Measurements from ENCODE around the gene POTEJ.
"Not testable (repeated sequence)": the region's sequence is repeated elsewhere in the genome, so short reads cannot be mapped to it uniquely, and the experiment has no call there.

The POTEJ gene

DNA sequence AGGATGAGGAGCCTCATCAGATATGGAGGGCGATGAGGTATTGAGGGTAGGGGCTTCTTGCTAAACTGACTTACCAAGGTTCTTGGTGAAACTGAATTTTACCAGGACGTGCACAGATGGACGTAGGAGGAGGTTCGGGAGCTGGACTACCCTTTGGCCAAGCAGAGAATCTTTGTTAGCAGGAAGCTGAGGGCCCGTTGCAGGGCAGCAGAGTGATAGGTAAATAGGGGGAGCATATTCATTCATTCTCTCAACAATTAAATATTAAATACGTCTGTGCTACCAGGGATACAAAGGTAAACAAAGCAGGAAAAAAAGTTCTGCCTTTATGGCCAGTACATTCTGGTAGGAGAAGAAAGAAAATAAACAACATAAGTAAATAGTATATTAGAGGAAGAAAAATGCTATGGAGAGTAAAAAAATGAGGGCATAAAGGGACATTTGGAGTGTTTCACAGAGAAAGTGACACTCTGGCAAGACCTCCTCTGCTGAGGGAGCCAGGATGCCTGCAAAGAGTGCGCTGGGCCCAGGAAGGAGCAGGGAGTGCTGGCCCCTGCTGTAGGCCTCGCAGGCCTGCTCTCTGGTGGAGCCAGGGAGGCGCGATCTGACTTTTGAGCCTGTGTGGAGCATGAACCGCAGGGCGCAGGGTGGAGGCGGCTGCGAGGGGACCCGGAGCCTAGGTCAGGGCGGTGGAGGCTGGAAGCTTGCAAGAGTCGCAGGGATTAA, 2.8 kb upstream of the POTEJ start:
- not testable (repeated sequence) for DNase-seq (ENCODE audit: low read depth)

DNA sequence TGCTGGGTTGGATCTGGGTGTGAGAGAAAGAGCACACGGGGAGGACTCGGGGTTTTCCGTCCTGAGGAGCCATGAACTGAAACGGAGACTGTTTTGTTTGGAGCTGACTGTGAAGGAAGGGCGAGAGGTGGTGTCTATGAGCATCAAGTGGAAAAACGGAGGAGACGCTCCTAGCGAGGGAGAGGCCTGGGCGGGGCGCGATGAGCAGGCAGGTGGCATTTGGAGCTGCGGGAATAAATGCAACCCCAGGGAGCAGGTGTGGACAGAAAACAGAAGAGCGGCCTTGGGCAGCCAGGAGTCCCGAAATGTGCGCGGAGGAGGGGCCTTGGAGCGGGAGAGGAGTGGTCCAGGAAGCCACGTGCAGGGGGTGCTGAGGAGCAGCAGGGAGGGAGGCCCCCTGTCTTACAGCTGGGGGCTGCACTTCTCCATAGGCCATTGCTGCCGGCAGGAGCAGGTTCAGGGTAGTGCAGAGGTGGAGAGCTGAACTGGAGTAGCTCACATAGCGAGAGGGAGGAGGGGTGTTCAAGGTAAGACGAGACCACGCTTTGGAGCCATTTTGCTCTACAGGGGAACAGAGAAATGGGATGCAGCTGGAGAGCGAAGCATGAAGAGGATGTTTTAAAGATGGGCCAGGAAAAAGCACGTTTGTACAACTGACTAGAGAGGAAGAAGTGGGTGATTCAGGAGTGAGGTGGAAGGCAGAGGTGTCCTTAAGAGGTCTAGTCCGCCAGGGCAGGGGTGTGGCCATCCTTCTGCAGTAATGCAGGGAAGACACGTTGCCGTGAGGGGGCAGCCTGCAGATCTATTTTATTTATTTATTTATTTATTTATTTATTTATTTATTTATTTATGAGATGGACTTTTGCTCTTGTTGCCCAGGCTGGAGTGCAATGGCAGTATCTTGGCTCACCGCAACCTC, 2.0 kb upstream of the POTEJ start:
- not testable (repeated sequence) for DNase-seq (ENCODE audit: low read depth)

DNA sequence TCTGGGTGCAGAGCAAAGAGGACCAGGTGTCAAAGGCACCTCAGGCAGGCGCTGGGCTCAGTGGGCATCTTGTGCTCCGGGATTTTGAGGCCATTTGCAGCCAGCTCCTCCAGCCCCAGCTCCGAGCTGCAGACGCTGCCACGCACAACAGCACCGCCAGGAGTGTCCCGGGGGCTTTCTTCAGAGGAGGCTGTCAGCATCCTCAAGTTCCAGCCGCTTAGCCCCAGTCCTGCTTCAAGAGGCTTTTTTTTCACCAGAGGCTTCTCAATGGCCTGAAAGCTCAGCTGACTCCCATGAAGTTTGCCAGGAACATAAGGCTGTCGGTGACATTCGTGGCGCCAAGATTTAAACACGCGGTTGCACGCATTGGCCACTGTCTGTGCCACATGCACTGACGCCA, 754 bp upstream of the POTEJ start:
- not testable (repeated sequence) for DNase-seq (ENCODE audit: low read depth)

- DNase-seq (ENCODE audit: low read depth) = not testable (repeated sequence)
These were observed 17.7 kb downstream of the POTEJ start for GRCh38 chr2:130628784-130629475.

DNA sequence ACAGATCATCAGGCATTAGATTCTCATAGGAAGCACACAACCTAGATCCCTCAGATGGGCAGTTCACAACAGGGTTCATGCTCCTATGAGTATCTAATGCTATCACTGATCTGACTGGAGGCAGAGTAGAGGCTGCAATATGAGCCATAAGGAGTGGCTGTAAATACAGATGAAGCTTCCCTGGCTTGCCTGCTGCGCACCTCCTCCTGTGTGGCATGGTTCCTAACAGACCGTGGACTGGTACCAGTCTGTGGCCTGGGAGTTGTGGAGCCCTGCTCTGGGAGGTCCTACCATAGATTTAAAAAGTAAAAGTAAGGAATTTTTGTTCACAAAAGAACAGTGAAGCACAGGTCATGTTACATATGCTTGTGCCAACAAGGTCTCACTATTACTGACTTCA, 27.7 kb downstream of the POTEJ start:
- not testable (repeated sequence) for DNase-seq (ENCODE audit: low read depth)

- DNase-seq (ENCODE audit: low read depth) = not testable (repeated sequence)
These were observed 30.4 kb downstream of the POTEJ start for GRCh38 chr2:130641688-130642087.

GRCh38 chr2:130649285-130649684, 38.0 kb downstream of the POTEJ start:
- not testable (repeated sequence) for DNase-seq (ENCODE audit: low read depth)

DNA sequence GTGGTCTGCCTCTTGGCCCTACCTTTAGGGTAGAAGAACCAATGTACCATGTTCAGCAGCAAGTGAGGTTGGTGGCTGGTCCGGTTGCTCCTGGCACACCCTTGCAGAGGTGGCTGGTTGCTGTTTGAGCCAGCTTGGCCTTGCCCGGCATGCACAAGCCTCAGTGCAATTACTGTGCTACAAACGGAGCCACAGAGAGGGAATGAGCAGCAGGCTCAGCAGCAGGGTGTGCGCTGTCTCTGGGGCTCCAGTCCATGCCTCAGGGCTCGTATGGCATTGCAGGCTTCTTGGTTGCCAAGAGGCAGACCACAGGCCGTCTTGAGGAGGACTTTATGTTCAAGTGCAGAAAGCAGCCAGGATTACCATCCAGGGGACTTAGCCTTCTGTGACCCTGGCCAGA, 53.3 kb downstream of the POTEJ start:
- DNase-seq (ENCODE audit: low read depth) = not testable (repeated sequence)

GRCh38 chr2:130665596-130665995, 54.4 kb downstream of the POTEJ start:
- not testable (repeated sequence) for DNase-seq (ENCODE audit: low read depth)

- DNase-seq (ENCODE audit: low read depth) = not testable (repeated sequence)
These were observed 56.3 kb downstream of the POTEJ start for GRCh38 chr2:130667516-130667915.

GRCh38 chr2:130670026-130670745, 58.9 kb downstream of the POTEJ start:
- DNase-seq (ENCODE audit: low read depth) = not testable (repeated sequence)

GRCh38 chr2:130692041-130692770, 81.0 kb downstream of the POTEJ start:
- DNase-seq (ENCODE audit: low read depth) = not testable (repeated sequence)

GRCh38 chr2:130693474-130693873, 82.2 kb downstream of the POTEJ start:
- peak; percentile 12 for DNase-seq (ENCODE audit: low read depth)

DNA sequence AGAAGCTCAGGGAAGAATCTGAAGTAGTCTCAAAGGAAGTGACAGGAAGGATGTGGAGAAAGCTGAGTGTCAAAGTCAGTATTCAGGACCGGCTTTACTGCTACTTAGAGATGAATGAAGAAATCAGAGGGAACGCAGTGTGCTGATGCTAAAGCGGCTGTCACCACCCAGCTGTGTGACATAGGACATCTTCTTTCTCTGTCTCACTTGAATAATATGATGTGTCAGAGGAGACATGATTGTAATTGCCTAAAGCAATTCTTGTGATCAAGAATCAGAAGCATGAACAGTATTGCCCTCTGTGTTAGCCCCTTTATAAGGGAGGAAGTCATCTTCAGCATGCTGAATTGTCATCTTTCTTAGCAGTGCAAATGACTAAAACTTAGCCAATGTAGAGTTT, 92.0 kb downstream of the POTEJ start:
- not testable (repeated sequence) for DNase-seq (ENCODE audit: low read depth)
